SK-N-MC (cell line): ENCODE results near the gene CP.
A peak's percentile ranks its signal among the peaks of the same experiment; 100 is the strongest.

ENCODE experiments used
- DNase-seq: peaks from one replicate; pipeline ENCODE4 v3.0.0-alpha.2; 2011; ENCODE audit warnings: low read depth, low spot score
- H3K27ac ChIP-seq: fragments of 200-600 bp; sonication (generic); 2 replicates; pipeline ENCODE4 v1.5.1; 2016; ENCODE audit warnings: mixed run types
- H3K36me3 ChIP-seq: fragments of 200-600 bp; sonication (generic); 2 replicates; pipeline ENCODE4 v1.6.1; 2017; ENCODE audit warnings: antibody characterized with exemption, low read length, mixed read lengths; ENCODE audit not compliant: insufficient read depth
- H3K4me3 ChIP-seq: fragments of 200-600 bp; sonication (generic); 2 replicates; pipeline ENCODE4 v1.5.1; 2016
- H3K9ac ChIP-seq: fragments of 200-600 bp; sonication (generic); 2 replicates; pipeline ENCODE4 v1.8.0; 2017; ENCODE audit warnings: mixed run types, mixed read lengths; ENCODE audit not compliant: insufficient read length
- H3K9me3 ChIP-seq: fragments of 200-600 bp; sonication (generic); 2 replicates; pipeline ENCODE4 v1.6.1; 2017; ENCODE audit warnings: low read depth, mild to moderate bottlenecking, antibody characterized with exemption, low read length, moderate library complexity, mixed read lengths
- EZH2 ChIP-seq: fragments of 200-600 bp; sonication (generic); IDR thresholded peaks from one replicate; pipeline ENCODE4 v1.6.1; 2017; ENCODE audit warnings: antibody characterized with exemption
- FOXP2 ChIP-seq: optimal IDR thresholded peaks from 2 replicates; pipeline ENCODE3; 2011; ENCODE audit warnings: mild to moderate bottlenecking, moderate library complexity; ENCODE audit not compliant: insufficient read depth; ENCODE audit errors: extremely low read length, control extremely low read depth
- POLR2AphosphoS5 ChIP-seq: IDR thresholded peaks from 2 replicates; pipeline ENCODE4 v1.6.1; 2012; ENCODE audit warnings: mild to moderate bottlenecking, low read depth, low read length, borderline replicate concordance

CP gene

GRCh38 chr3:149221783-149222517 lies at the start of gene CP:
Gene CP (minus strand): TSS chr3:149221829. CDS start chr3:149221792, 37 bp downstream.
- Histone ChIP-seq H3K4me3 (no peak within 1 kb of the TSS), H3K9ac (no peak within 1 kb of the TSS), H3K27ac (peak within 1 kb of the TSS; percentile 10; the same call in 1 of the 2 replicates), H3K36me3 (no peaks in the 10 kb centered on the region), H3K9me3 (no peaks in the 10 kb centered on the region)
- DNase-seq: no peak
- no peak for TF ChIP-seq POLR2AphosphoS5
- no peak for TF ChIP-seq FOXP2
- TF ChIP-seq EZH2: no peak

- no peak for DNase-seq
These were observed 48.6 kb upstream of the CP start for GRCh38 chr3:149270180-149270579.

GRCh38 chr3:149269687-149270086 lies 48.1 kb upstream of the CP start:
- Histone ChIP-seq H3K4me3 (no peak overlapping the region), H3K9ac (no peak overlapping the region), H3K36me3 (no peaks in the 10 kb centered on the region), H3K9me3 (no peaks in the 10 kb centered on the region; the same call in 1 of the 2 replicates), H3K27ac (no peak overlapping the region)
- no peak for DNase-seq
- TF ChIP-seq POLR2AphosphoS5: no peak
- no peak for TF ChIP-seq FOXP2
- no peak for TF ChIP-seq EZH2

More at GRCh38 chr3:149270180-149270579, 48.6 kb upstream of the CP start:
- no peak overlapping the region for H3K27ac ChIP-seq
- no peak overlapping the region for H3K4me3 ChIP-seq
- H3K9ac ChIP-seq: no peak overlapping the region
- no peaks in the 10 kb centered on the region; the same call in 1 of the 2 replicates for H3K9me3 ChIP-seq
- no peak for TF ChIP-seq POLR2AphosphoS5
- TF ChIP-seq EZH2: no peak
- no peak for TF ChIP-seq FOXP2
- H3K36me3 ChIP-seq: no peaks in the 10 kb centered on the region

- Histone ChIP-seq H3K27ac (peak overlapping the region; percentile 97), H3K9me3 (no peaks in the 10 kb centered on the region; the same call in 1 of the 2 replicates), H3K36me3 (no peaks in the 10 kb centered on the region), H3K4me3 (no peak overlapping the region), H3K9ac (no peak overlapping the region)
- TF ChIP-seq FOXP2 (no peak), POLR2AphosphoS5 (no peak), EZH2 (no peak)
- no peak for DNase-seq
These were observed 45.9 kb upstream of the CP start for GRCh38 chr3:149267565-149267964.

GRCh38 chr3:149266736-149267135 lies 45.1 kb upstream of the CP start:
- H3K27ac ChIP-seq: peak overlapping the region; percentile 97
- TF ChIP-seq FOXP2 (no peak), POLR2AphosphoS5 (peak; percentile 11; the same call in 1 of the 2 replicates)

GRCh38 chr3:149263856-149264255 lies 42.2 kb upstream of the CP start:
- no peak for DNase-seq
- no peak overlapping the region for H3K4me3 ChIP-seq
- no peak overlapping the region for H3K27ac ChIP-seq
- no peaks in the 10 kb centered on the region; the same call in 1 of the 2 replicates for H3K9me3 ChIP-seq
- H3K9ac ChIP-seq: no peak overlapping the region
- no peak for TF ChIP-seq EZH2
- TF ChIP-seq POLR2AphosphoS5: no peak
- no peak for TF ChIP-seq FOXP2
- no peaks in the 10 kb centered on the region for H3K36me3 ChIP-seq

More at GRCh38 chr3:149266736-149267135, 45.1 kb upstream of the CP start:
- peak overlapping the region; percentile 44 for H3K4me3 ChIP-seq
- DNase-seq: peak; percentile 48
- H3K36me3 ChIP-seq: no peaks in the 10 kb centered on the region
- H3K9ac ChIP-seq: peak overlapping the region; percentile 56
- no peaks in the 10 kb centered on the region; the same call in 1 of the 2 replicates for H3K9me3 ChIP-seq

GRCh38 chr3:149258714-149259113 lies 37.1 kb upstream of the CP start:
- no peaks in the 10 kb centered on the region for H3K36me3 ChIP-seq
- no peak for DNase-seq
- no peak overlapping the region for H3K9ac ChIP-seq
- H3K4me3 ChIP-seq: no peak overlapping the region
- no peaks in the 10 kb centered on the region for H3K9me3 ChIP-seq
- TF ChIP-seq POLR2AphosphoS5 (no peak), FOXP2 (no peak), EZH2 (no peak)
- H3K27ac ChIP-seq: no peak overlapping the region

GRCh38 chr3:149258298-149258697 lies 36.7 kb upstream of the CP start:
- no peak overlapping the region for H3K9ac ChIP-seq
- DNase-seq: no peak
- no peak overlapping the region for H3K27ac ChIP-seq
- TF ChIP-seq EZH2 (no peak), FOXP2 (no peak), POLR2AphosphoS5 (no peak)
- no peak overlapping the region for H3K4me3 ChIP-seq
- no peaks in the 10 kb centered on the region for H3K9me3 ChIP-seq
- no peaks in the 10 kb centered on the region for H3K36me3 ChIP-seq

GRCh38 chr3:149252272-149252671 lies 30.6 kb upstream of the CP start:
- no peak for DNase-seq
- Histone ChIP-seq H3K9me3 (no peaks in the 10 kb centered on the region), H3K4me3 (no peak overlapping the region), H3K27ac (no peak overlapping the region), H3K36me3 (no peaks in the 10 kb centered on the region), H3K9ac (no peak overlapping the region)
- TF ChIP-seq FOXP2: no peak
- TF ChIP-seq EZH2: no peak
- no peak for TF ChIP-seq POLR2AphosphoS5
